Sigmoid colon (tissue), 7 donors: ENCODE results near the gene TGM3. TPM values are rescaled to one million over a fixed set of nuclear protein-coding genes. Genes with fewer than 3 reads are reported as not detected.

Experiments
- DNase-seq: peaks from one replicate; pipeline ENCODE4 v3.0.0-alpha.2; 2019
- H3K27ac ChIP-seq, 4 donors: fragments of 200-600 bp; sonication (generic); one replicate each; pipeline ENCODE4 v1.5.1; 2016 to 2019; ENCODE audit warnings: mild to moderate bottlenecking in 1 of 4
- H3K27me3 ChIP-seq, 3 donors: fragments of 200-600 bp; sonication (generic); one replicate each; pipeline ENCODE4 v1.5.1; 2019; ENCODE audit warnings: mild to moderate bottlenecking in 1 of 3
- H3K36me3 ChIP-seq, 4 donors: fragments of 200-600 bp; sonication (generic); one replicate each; pipeline ENCODE4 v1.5.1; 2016 to 2019
- H3K4me1 ChIP-seq, 4 donors: fragments of 200-600 bp; sonication (generic); one replicate each; pipeline ENCODE4 v1.5.1; 2017 to 2019
- H3K4me3 ChIP-seq, 4 donors: fragments of 200-600 bp; sonication (generic); one replicate each; pipeline ENCODE4 v1.5.1; 2017 to 2019; ENCODE audit warnings: mild to moderate bottlenecking in 2 of 4, moderate library complexity in 1 of 4
- H3K9me3 ChIP-seq, 4 donors: fragments of 200-600 bp in 3 of 4; sonication (generic) in 3 of 4; one replicate each; pipeline versions ENCODE4 v1.5.1 to v1.6.1; 2013 to 2019
- EP300 ChIP-seq, 4 donors: sonication (generic); formaldehyde crosslinking; IDR thresholded peaks; one replicate each; pipeline ENCODE4 v1.6.1; 2017; ENCODE audit warnings: antibody characterized with exemption in 4 of 4
- POLR2A ChIP-seq, 2 donors: fragments of 450-650 bp; IDR thresholded peaks; one replicate each; pipeline ENCODE4 v1.6.1; 2016; ENCODE audit warnings: antibody characterized with exemption in 2 of 2, mild to moderate bottlenecking in 2 of 2, moderate library complexity in 2 of 2
- POLR2AphosphoS5 ChIP-seq, 4 donors: sonication (generic); formaldehyde crosslinking; IDR thresholded peaks; one replicate each; pipeline ENCODE4 v1.6.1; 2017; ENCODE audit warnings: antibody characterized with exemption in 4 of 4
- WGBS, 2 donors: extraction: QIAGEN DNeasy Blood & Tissue Kit; methylation state at CpG; one replicate each; pipeline ENCODE4 v1.1.7; 2013; 5-methylcytosine and 5-hydroxymethylcytosine counted together
- intact Hi-C: fragments of 100-400 bp; cut with DNase I; formaldehyde crosslinking; loops from one replicate; pipeline ENCODE4 v1.15.1; 2023
- polyA plus RNA-seq, 3 donors: library from polyadenylated mRNA; stranded (reverse); fragments of 200-250 nt; gene quantifications; one replicate each; pipeline ENCODE4 v1.2.3, GENCODE V29; 2013
- total RNA-seq, 4 donors: library from RNA; depleted of rRNA; stranded (reverse); fragments of >200 nt; gene quantifications; one replicate each; pipeline ENCODE4 v1.1.0, GENCODE V29; 2016
- TF ChIP-seq, protein P1 (sequence below), 4 experiments: fragments of 450-650 bp in 3 of 4; fragments of 200-600 bp in 1 of 4; IDR thresholded peaks; one replicate each; pipeline ENCODE4 v1.5.1; 2016 to 2019; ENCODE audit warnings: antibody characterized with exemption in 4 of 4, mild to moderate bottlenecking in 3 of 4, moderate library complexity in 2 of 4
- donor health status: healthy with polysubstance abuse.
- donor health status: Bipolar disorder and iron deficiency.
- donor health status: healthy.

Gene TGM3
- total and polyA plus RNA-seq, 7 donors, result 0.23 to 3.0 (median 0.42) TPM; not detected in 4

DNA sequence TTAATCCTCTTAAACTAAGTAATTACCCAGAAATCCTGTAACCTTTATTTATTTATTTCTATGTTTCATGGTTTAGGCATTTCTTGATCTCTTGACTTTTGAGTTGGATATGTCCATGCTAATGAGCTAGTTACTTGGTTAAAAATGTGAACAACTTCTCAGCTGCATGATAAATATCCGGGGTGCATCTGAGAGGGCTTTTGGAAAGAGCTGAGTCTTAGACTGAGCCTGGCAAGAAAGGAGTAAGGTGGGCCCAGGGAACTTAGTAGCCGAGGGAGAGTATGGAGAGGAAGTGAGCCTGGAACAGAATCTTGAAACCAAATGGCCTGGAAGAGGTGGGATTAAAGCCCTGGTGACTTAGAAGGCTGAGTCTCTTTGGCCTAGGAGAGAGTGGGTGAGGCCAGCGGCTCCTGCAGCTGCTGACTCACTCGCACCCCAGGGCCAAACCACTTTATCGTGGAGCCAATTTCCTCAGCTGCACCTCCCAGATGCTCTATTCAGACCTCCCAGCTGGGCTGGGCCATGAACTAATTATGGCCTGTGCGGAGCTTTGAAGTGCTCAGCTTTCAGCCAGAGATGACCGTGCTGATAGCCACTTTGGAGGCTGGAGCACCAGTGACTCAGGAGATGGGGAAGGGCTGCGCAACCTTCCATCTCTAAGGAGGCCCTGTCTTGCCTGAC, 19.1 kb downstream of the TGM3 start:
- Histone ChIP-seq H3K36me3 (no peaks in the 10 kb centered on the region), H3K9me3 (no peaks in the 10 kb centered on the region), H3K4me1 (no peaks in the 10 kb centered on the region), H3K27ac (no peak overlapping the region), H3K27me3 (no peaks in the 10 kb centered on the region), H3K4me3 (no peak overlapping the region)
- intact Hi-C loops, result no loop called here
- DNase-seq, result peak; percentile 70
- TF ChIP-seq POLR2A (IDR thresholded peaks at IDR 0.05) (no peak), POLR2AphosphoS5 (IDR thresholded peaks at IDR 0.05) (peak in 1 of 4 donors; percentile 11)
- 67 to 73% methylated on average over 8 of the region's 8 CpGs for WGBS, 2 donors

DNA sequence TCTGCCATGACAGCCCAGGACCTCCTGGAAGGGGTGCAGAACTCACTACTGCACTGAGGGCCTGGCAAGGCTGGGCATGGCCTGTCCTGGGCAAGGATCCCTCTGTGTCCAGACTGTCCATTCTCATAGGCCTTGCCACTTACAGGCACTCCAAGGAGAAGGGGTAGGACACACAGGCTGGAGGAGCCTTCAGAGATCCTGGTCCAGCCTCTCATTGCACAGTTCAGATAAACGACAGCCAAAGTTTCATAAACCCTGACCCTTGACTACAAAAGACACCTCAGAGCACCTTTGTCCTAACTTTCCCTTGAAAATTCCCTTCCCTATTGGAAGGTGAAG, 19.6 kb downstream of the TGM3 start:
- no peaks in the 10 kb centered on the region for H3K27me3 ChIP-seq
- H3K27ac ChIP-seq, result no peak overlapping the region
- intact Hi-C loops, result no loop called here
- TF ChIP-seq POLR2AphosphoS5 (IDR thresholded peaks at IDR 0.05) (no peak), EP300 (IDR thresholded peaks at IDR 0.05) (no peak), POLR2A (IDR thresholded peaks at IDR 0.05) (no peak)
- TF ChIP-seq, protein P1, sequence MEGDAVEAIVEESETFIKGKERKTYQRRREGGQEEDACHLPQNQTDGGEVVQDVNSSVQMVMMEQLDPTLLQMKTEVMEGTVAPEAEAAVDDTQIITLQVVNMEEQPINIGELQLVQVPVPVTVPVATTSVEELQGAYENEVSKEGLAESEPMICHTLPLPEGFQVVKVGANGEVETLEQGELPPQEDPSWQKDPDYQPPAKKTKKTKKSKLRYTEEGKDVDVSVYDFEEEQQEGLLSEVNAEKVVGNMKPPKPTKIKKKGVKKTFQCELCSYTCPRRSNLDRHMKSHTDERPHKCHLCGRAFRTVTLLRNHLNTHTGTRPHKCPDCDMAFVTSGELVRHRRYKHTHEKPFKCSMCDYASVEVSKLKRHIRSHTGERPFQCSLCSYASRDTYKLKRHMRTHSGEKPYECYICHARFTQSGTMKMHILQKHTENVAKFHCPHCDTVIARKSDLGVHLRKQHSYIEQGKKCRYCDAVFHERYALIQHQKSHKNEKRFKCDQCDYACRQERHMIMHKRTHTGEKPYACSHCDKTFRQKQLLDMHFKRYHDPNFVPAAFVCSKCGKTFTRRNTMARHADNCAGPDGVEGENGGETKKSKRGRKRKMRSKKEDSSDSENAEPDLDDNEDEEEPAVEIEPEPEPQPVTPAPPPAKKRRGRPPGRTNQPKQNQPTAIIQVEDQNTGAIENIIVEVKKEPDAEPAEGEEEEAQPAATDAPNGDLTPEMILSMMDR (IDR thresholded peaks at IDR 0.05), result no peak
- H3K4me1 ChIP-seq, result no peaks in the 10 kb centered on the region
- no peak overlapping the region for H3K4me3 ChIP-seq
- no peaks in the 10 kb centered on the region for H3K9me3 ChIP-seq
- WGBS, 2 donors, result 15 to 65% methylated on average over 1 of the region's 1 CpG
- DNase-seq, result no peak
- H3K36me3 ChIP-seq, result no peaks in the 10 kb centered on the region

DNA sequence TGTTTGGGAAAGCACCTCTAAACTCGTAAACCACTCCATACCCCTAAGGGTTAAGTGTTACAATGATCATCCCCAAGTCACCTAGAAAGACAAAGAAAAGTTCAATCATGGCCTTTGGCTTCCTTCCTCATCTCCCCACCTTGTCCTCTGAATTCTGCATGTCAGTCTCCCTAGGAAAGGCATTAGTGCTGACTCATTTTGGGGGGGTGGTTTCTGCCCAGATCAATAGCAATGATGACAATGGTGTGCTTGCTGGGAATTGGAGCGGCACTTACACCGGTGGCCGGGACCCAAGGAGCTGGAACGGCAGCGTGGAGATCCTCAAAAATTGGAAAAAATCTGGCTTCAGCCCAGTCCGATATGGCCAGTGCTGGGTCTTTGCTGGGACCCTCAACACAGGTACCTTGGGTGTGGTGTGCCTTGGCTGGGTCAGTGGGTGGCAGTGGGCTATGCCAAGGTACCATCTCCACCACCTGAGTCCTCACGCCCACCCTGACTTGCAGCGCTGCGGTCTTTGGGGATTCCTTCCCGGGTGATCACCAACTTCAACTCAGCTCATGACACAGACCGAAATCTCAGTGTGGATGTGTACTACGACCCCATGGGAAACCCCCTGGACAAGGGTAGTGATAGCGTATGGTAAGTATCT, 21.2 kb downstream of the TGM3 start:
- TF ChIP-seq POLR2AphosphoS5 (IDR thresholded peaks at IDR 0.05) (no peak), POLR2A (IDR thresholded peaks at IDR 0.05) (no peak), EP300 (IDR thresholded peaks at IDR 0.05) (no peak)
- TF ChIP-seq, protein P1 (IDR thresholded peaks at IDR 0.05), result no peak
- intact Hi-C loops, result no loop called here
- no peaks in the 10 kb centered on the region for H3K4me1 ChIP-seq
- WGBS, 2 donors, result 92 to 95% methylated on average over 14 of the region's 14 CpGs
- no peak overlapping the region for H3K27ac ChIP-seq
- H3K36me3 ChIP-seq, result no peaks in the 10 kb centered on the region
- H3K4me3 ChIP-seq, result no peak overlapping the region
- peak; percentile 41 for DNase-seq
- H3K27me3 ChIP-seq, result no peaks in the 10 kb centered on the region
- H3K9me3 ChIP-seq, result no peaks in the 10 kb centered on the region

DNA sequence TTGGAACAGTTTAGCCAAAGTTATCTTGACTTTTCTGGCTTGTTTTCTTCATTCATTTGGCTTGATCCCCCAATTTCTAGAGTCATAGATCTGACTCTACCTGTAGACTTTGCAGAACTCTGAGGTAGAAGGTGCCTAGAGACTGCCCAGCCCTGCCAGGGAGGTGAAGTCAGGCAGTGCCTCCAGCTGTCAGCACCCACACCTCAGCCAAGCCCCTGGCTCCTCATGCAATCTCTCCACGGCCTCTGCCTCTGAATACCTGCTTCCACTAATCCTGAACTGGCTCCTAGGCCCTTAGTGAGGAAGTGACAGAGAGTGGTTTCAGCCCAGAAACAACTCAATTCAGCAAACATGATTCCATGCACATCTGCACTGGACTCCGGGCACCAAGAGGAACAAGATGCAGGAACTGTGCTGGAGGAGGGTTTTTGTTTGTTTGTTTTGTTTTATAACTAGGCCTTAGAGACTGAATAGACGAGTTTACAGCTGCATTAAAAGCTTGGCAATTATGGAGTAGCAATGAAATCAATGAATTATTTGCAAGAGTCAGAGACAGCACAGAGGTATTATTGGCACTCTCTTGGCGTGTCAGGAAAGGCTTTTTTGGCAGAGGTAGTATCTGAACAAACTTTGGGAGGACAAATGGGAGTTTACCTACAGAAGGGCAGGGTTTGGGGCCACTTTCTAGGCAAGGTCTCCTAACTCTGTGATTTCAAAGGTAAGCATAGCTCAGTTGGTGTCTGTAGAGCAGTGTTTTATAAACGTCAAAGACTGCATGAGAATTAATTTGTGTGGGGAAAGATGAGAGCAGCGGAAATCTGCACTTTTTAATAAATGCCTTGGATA, 25.2 kb downstream of the TGM3 start:
- WGBS, 2 donors, result 20 to 56% methylated on average over 6 of the region's 6 CpGs
- Histone ChIP-seq H3K27ac (no peak overlapping the region), H3K4me3 (no peak overlapping the region), H3K4me1 (no peaks in the 10 kb centered on the region), H3K9me3 (no peaks in the 10 kb centered on the region), H3K27me3 (no peaks in the 10 kb centered on the region), H3K36me3 (no peaks in the 10 kb centered on the region)
- no peak for TF ChIP-seq POLR2AphosphoS5 (IDR thresholded peaks at IDR 0.05)
- no peak for TF ChIP-seq EP300 (IDR thresholded peaks at IDR 0.05)
- TF ChIP-seq, protein P1 (IDR thresholded peaks at IDR 0.05), result no peak
- no peak for TF ChIP-seq POLR2A (IDR thresholded peaks at IDR 0.05)
- no peak for DNase-seq
- intact Hi-C loops, result no loop called here

DNA sequence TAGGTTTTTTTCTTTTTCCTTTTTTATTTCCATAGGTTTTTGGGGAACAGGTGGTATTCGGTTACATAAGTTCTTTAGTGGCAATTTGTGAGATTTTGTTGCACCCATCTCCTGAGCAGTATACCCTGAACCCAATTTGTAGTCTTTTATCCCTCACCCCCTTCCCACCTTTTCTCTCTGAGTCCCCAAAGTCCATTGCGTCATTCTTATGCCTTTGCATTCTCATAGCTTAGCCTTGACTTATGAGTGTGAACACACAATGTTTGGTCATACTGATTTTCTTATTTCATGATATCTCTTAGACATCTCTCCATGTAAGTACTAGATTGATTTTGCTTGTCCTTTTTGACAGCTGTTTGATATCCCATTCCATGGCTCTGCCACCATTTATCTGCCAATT, 27.2 kb downstream of the TGM3 start:
- no peaks in the 10 kb centered on the region for H3K9me3 ChIP-seq
- no peak for DNase-seq
- no peak overlapping the region for H3K4me3 ChIP-seq
- TF ChIP-seq, protein P1 (IDR thresholded peaks at IDR 0.05), result no peak
- TF ChIP-seq POLR2A (IDR thresholded peaks at IDR 0.05) (no peak), EP300 (IDR thresholded peaks at IDR 0.05) (no peak), POLR2AphosphoS5 (IDR thresholded peaks at IDR 0.05) (no peak)
- intact Hi-C loops, result no loop called here
- H3K27ac ChIP-seq, result no peak overlapping the region
- no peaks in the 10 kb centered on the region for H3K4me1 ChIP-seq
- H3K36me3 ChIP-seq, result no peaks in the 10 kb centered on the region
- 95 to 96% methylated on average over 2 of the region's 2 CpGs for WGBS, 2 donors
- no peaks in the 10 kb centered on the region for H3K27me3 ChIP-seq
